Brain microvascular endothelial cell (primary cell): ENCODE measurements around the gene MAGI3.

ENCODE experiments used
- DNase-seq: peaks from one replicate; pipeline ENCODE4 v3.0.0-alpha.2; 2020
- H3K27ac ChIP-seq: fragments of 250-450 bp; sonication (Bioruptor Pico); 2 replicates; pipeline ENCODE4 v1.5.1; 2020; ENCODE audit warnings: mild to moderate bottlenecking, moderate library complexity
- H3K27me3 ChIP-seq: fragments of 250-450 bp; sonication (Bioruptor Pico); replicated peaks from 2 replicates; pipeline ENCODE4 v1.5.1; 2020; ENCODE audit warnings: mild to moderate bottlenecking
- H3K36me3 ChIP-seq: fragments of 250-450 bp; sonication (Bioruptor Pico); replicated peaks from 2 replicates; pipeline ENCODE4 v1.5.1; 2020; ENCODE audit warnings: mild to moderate bottlenecking
- H3K4me3 ChIP-seq: 2 replicates; pipeline ENCODE4 v1.5.1; 2011; ENCODE audit warnings: low read depth, mild to moderate bottlenecking, control low read depth, low read length, moderate library complexity
- in situ Hi-C: cut with HindIII; loops from 2 replicates; pipeline ENCODE4 v1.10.0; 2017; ENCODE audit warnings: low sequenced_read_pairs, low pct_ligation_motif_present
- TF ChIP-seq, protein P1 (sequence below): IDR thresholded peaks from 2 replicates; pipeline ENCODE4 v1.5.1; 2011; ENCODE audit warnings: low read depth, mild to moderate bottlenecking, moderate library complexity, low read length, control low read depth, inconsistent platforms; ENCODE audit errors: missing control alignments

MAGI3 gene

DNA sequence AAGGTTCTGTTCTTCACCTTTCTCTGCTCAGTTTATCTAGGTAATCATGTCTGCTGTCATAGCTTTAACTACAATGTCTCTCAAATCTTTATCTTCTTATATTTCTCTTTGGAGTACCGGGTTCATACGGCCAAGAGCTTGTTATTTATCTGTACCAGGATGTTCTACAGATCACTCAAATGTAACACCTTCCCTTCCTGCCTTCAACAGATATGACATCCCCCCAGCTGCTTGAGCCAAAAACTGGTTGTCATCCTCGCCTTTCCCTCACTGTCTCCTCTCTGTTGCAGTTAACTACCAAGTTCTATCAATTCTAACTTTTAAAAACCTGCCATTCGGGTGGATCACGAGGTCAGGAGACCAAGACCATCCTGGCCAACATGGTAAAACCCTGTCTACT is 220.1 kb downstream of the MAGI3 start:
- DNase-seq, result no peak
- Histone ChIP-seq H3K36me3 (no peaks in the 10 kb centered on the region), H3K27me3 (no peaks in the 10 kb centered on the region), H3K4me3 (no peak overlapping the region), H3K27ac (no peak overlapping the region)
- TF ChIP-seq, protein P1, sequence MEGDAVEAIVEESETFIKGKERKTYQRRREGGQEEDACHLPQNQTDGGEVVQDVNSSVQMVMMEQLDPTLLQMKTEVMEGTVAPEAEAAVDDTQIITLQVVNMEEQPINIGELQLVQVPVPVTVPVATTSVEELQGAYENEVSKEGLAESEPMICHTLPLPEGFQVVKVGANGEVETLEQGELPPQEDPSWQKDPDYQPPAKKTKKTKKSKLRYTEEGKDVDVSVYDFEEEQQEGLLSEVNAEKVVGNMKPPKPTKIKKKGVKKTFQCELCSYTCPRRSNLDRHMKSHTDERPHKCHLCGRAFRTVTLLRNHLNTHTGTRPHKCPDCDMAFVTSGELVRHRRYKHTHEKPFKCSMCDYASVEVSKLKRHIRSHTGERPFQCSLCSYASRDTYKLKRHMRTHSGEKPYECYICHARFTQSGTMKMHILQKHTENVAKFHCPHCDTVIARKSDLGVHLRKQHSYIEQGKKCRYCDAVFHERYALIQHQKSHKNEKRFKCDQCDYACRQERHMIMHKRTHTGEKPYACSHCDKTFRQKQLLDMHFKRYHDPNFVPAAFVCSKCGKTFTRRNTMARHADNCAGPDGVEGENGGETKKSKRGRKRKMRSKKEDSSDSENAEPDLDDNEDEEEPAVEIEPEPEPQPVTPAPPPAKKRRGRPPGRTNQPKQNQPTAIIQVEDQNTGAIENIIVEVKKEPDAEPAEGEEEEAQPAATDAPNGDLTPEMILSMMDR, result no peak
- in situ Hi-C loops, result no loop called here

DNA sequence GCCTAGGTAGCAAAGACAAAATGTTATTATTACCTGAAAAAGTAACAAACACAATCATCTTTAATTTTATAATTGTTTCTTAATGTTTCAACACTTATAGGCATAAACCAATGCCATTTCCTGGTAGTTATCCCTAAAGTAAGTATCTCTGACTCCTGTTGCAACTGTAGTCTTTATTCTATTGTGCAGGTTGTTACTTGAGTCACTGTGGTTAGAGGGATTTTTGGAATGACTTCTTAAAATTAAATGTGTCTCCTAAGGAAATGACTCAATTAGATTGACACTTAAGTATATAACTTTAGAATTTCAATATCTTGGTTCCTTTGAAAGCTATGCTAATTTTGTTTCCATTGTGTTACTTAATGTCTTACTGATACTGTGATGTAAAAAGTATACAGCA is 225.1 kb downstream of the MAGI3 start:
- H3K27me3 ChIP-seq, result no peaks in the 10 kb centered on the region
- in situ Hi-C loops, result no loop called here

DNA sequence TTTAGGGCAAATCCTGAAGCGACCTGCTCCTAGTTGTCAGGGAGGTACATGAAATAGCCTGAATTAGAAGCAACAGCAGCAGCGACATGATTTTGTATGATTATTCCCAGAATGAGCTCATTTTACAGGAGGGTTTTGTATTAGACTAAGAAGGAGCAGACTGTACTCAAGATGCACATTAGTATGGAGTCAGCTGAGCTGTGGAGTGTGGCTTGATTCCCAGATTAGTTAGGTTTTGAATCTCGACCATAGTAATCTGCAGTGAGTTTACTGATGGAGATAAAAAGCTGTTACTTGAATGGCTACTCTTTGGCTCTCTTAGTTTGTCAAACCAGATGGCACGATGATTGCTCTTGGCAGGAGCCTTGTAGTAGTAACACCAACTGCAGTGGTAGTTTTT is 225.8 kb downstream of the MAGI3 start:
- Histone ChIP-seq H3K36me3 (no peaks in the 10 kb centered on the region), H3K4me3 (no peak overlapping the region), H3K27ac (no peak overlapping the region), H3K27me3 (no peaks in the 10 kb centered on the region)
- in situ Hi-C loops, result no loop called here
- TF ChIP-seq, protein P1, result no peak
- no peak for DNase-seq

More for the DNA sequence above, 225.1 kb downstream of the MAGI3 start:
- H3K27ac ChIP-seq, result no peak overlapping the region
- no peak overlapping the region for H3K4me3 ChIP-seq
- TF ChIP-seq, protein P1, result no peak
- DNase-seq, result no peak
- no peaks in the 10 kb centered on the region for H3K36me3 ChIP-seq

DNA sequence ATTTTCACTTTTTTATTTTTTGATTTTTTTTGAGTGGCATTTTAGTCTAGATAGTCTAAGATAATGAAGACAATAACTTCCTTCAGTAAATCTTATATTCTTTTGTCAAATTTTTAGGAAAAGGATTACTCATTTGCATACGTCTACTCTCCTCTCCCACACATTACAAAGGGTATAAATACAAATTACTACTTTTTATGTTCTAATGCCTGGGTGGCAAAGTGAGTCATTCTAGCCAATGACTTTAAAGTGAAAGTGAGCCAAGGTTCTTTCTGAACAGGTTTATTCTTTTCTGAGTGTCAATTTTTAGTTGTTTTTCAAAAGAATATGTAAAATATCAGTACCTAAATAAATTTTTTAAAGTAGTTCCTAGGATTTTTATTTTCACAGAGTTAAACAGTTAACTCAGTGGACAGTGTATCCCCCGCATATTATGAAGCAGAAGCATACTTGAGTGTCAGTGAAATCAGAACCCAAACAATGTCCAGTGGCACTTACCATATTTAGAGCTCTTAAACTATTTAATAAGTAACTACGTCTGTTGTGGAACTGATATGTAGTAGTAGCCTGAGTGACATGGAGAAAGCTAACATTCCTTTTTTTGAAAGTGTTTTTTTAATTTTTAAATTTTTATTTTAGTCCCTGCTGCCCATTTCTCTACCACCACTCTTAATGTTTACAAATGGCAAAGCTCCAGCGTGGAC is 227.3 kb downstream of the MAGI3 start:
- DNase-seq, result no peak
- H3K27ac ChIP-seq, result no peak overlapping the region
- H3K4me3 ChIP-seq, result no peak overlapping the region
- no peaks in the 10 kb centered on the region for H3K36me3 ChIP-seq
- no peaks in the 10 kb centered on the region for H3K27me3 ChIP-seq
- in situ Hi-C loops, result no loop called here
- TF ChIP-seq, protein P1, result no peak

DNA sequence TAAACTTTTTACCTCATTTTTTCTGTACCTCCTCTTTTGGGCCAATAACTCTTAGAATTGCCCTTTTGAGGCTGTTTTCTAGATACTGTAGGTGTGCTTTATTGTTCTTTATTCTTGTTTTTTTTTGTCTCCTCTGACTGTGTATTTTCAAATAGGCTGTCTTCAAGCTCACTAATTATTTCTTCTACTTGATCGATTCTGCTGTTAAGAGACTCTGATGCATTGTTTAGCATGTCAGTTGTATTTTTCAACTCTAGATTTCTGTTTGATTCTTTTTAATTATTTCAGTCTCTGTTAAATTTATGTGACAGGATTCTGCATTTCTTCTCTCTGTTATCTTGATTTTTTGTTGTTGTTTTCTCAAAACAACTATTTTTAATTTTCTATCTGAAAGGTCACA is 238.7 kb downstream of the MAGI3 start:
- DNase-seq, result no peak
- H3K4me3 ChIP-seq, result no peak overlapping the region
- H3K36me3 ChIP-seq, result no peaks in the 10 kb centered on the region
- TF ChIP-seq, protein P1, result no peak
- in situ Hi-C loops, result no loop called here
- no peaks in the 10 kb centered on the region for H3K27me3 ChIP-seq
- no peak overlapping the region for H3K27ac ChIP-seq
